Measurements from ENCODE around the gene RACGAP1.

RACGAP1 gene

DNA sequence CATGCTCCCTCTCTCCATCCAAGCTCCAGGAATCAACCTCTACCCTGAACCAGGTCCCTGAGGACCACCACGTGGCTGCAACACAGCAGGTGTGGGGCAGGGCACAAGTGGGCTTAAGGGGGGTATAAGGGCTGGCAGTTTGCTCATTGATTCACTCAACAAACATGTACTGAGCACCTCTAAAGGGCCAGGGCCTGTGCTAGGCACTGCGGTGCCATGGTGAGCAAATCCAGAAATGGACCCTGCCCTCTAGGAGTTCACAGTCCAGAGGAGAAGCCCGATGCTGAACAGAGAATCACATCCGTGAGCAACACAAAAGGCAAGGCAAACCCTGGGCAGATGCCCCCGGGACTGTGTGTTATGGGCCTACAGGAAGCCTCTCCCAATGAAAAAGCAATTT, 81.2 kb downstream of the RACGAP1 start:
- no peak overlapping the region for H3K4me3 ChIP-seq (ENCODE audit: control insufficient read depth, low read depth, low read length)
- TF ChIP-seq, protein P1, sequence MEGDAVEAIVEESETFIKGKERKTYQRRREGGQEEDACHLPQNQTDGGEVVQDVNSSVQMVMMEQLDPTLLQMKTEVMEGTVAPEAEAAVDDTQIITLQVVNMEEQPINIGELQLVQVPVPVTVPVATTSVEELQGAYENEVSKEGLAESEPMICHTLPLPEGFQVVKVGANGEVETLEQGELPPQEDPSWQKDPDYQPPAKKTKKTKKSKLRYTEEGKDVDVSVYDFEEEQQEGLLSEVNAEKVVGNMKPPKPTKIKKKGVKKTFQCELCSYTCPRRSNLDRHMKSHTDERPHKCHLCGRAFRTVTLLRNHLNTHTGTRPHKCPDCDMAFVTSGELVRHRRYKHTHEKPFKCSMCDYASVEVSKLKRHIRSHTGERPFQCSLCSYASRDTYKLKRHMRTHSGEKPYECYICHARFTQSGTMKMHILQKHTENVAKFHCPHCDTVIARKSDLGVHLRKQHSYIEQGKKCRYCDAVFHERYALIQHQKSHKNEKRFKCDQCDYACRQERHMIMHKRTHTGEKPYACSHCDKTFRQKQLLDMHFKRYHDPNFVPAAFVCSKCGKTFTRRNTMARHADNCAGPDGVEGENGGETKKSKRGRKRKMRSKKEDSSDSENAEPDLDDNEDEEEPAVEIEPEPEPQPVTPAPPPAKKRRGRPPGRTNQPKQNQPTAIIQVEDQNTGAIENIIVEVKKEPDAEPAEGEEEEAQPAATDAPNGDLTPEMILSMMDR (IDR thresholded peaks at IDR 0.05; ENCODE audit: control insufficient read depth, insufficient read depth, low read depth, low read length, missing control alignments) = no peak
- no peak for DNase-seq (ENCODE audit: low read depth)

DNA sequence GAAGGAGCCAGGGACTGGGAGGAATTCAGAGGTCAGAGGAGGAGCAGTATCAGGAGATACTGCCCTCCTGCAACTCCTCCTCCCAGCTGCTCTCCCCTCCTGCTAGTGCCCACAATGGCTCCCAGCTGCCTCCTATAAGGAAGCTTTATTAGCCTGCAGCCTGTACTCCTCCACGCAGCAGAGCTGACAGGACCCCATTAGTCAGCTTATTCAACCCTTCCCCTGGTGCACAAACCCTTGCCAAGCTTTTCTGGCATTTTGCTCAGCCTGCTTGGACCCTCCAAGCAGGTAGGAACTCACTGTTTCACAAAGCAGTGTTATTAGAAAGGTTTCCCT, 81.7 kb downstream of the RACGAP1 start:
- no peak overlapping the region for H3K4me3 ChIP-seq (ENCODE audit: control insufficient read depth, low read depth, low read length)
- TF ChIP-seq, protein P1 (IDR thresholded peaks at IDR 0.05; ENCODE audit: control insufficient read depth, insufficient read depth, low read depth, low read length, missing control alignments) = no peak
- no peak for DNase-seq (ENCODE audit: low read depth)

DNA sequence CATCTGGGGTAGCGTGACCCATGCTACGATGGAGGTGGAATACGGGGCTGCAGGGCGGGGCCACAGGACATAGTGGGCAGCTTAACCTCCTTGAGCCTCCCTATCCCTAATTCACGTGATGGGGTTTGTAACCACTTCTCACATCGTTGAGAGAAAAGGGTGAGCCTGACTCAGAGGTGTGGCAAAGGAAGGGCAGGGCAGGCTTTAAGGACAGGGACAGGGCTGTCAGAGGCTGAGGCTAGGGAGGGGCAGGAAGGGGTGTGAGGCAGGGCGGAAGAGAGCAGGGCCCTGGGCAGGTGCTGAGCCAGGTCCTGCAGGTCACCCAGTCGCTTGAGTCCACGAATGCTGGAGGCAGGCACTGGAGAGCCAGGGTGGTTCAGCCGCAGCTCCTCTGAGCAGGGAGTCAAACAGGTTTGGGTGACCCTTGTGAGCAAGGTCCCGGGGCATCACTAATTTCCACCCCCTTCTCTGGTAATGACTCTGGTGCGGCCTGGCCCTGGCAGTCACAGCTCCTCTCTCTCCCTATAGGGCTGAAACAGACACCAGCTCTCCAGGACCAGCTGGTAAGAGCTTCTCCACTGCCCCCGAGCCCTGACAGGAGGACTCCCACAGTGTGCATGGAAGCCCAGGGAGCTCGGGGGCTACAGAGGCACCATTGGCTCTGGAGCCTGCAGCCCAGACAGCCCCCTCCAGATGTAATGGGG, 82.2 kb downstream of the RACGAP1 start:
- no peak overlapping the region for H3K4me3 ChIP-seq (ENCODE audit: control insufficient read depth, low read depth, low read length)
- TF ChIP-seq, protein P1 (IDR thresholded peaks at IDR 0.05; ENCODE audit: control insufficient read depth, insufficient read depth, low read depth, low read length, missing control alignments) = no peak
- no peak for DNase-seq (ENCODE audit: low read depth)

DNA sequence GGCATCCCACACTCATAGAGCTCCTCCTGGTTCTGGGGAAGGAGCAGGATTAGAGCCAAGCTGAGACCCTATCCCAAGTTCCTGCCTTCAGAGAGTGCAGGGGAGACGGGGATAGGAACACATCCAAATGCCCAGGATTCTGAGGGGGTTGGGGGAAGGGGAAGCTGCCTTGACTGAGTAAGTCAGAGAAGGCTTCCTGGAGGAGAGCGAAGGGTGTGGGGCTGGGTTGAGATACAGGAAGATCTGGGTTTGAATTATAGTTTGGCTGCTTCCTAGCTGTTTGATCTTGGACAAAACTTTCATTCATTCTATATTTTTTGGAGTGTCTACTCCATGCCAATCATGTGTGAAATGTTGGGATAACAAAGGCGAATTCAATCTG, 82.8 kb downstream of the RACGAP1 start:
- H3K4me3 ChIP-seq (ENCODE audit: control insufficient read depth, low read depth, low read length) = no peak overlapping the region
- TF ChIP-seq, protein P1 (IDR thresholded peaks at IDR 0.05; ENCODE audit: control insufficient read depth, insufficient read depth, low read depth, low read length, missing control alignments) = no peak
- DNase-seq (ENCODE audit: low read depth) = no peak

DNA sequence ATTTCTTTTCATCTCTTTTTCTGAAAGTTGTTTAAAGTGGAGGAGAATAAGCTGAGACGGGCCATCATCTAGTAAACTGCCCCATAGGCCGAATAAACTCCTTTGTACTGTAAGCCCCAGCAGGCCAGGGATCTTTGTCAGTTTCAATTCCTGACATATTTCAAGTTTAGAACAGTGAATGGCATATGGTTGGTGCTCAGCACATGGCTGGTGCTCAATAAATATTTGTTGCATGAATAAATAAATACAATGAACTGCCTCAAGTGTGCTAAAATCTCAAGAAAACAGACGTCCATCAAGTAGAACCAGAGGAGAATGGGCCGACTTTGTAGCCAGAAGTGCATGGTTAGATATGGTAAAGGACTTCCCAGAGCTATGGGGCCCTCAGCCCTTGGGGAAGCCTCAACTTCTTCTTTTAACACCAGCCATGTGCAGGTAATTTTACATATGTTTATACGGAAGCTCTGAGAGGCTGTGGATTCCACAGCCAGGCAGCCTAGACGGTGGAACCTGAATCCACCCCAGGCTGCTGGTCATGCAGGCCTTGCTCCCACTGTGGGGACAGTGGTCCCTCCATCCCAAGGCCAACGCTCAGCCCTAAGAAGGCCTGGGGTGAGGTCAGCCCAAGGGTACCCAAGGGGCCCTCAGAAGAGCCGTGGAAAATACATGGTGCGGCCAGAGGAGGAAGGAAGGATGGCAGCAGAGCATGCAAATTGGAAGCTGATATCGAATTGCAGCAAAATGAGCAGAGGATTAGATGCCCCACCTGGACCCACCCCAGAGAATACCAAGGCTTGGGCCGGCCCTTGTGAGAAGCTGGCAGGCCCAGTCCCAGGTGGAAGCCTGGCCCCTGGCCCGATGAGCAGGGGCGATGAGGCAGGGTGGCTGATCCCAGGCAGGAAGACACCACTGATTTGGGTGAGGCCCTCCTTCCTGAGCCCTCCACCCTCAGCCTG, 83.5 kb downstream of the RACGAP1 start:
- TF ChIP-seq, protein P1 (IDR thresholded peaks at IDR 0.05; ENCODE audit: control insufficient read depth, insufficient read depth, low read depth, low read length, missing control alignments) = no peak
- no peak for DNase-seq (ENCODE audit: low read depth)
- no peak overlapping the region for H3K4me3 ChIP-seq (ENCODE audit: control insufficient read depth, low read depth, low read length)

DNA sequence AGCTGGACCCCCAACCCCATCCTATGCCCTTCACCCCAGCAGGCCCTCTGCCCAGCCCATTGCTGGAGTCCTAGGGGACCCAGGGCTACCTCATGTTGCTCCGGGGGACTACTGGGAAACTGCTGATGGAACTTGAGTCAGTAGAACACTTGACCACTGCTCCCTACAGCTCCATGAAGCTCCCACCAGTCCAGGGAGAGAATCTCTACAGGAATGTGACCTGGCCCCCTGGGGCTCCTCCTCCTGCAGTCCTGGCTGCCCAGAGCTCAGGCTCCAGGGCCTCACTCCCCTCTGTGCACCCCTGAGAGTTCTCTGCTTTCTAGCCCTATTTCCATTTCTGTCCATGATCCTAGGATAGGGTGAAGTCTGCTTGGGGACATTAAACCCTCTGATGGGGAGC, 85.6 kb downstream of the RACGAP1 start:
- DNase-seq (ENCODE audit: low read depth) = no peak
- TF ChIP-seq, protein P1 (IDR thresholded peaks at IDR 0.05; ENCODE audit: control insufficient read depth, insufficient read depth, low read depth, low read length, missing control alignments) = no peak
- no peak overlapping the region for H3K4me3 ChIP-seq (ENCODE audit: control insufficient read depth, low read depth, low read length)

All from AG09309 (cell line).